CD4-positive, CD25-positive, alpha-beta regulatory T cell (primary cell): ENCODE data around the gene DAP3. TPM values are rescaled to one million over a fixed set of nuclear protein-coding genes. Genes with fewer than 3 reads are reported as not detected.
"Not testable (repeated sequence)": the region's sequence is repeated elsewhere in the genome, so short reads cannot be mapped to it uniquely, and the experiment has no call there.

Experiments
- ATAC-seq, 2 donors: fragments of 150-1000 bp; cut with Tn5 transposase; one replicate each; pipeline ENCODE4 v1.10.0; 2021; ENCODE audit warnings: low read depth in 2 of 2, moderate number of reproducible peaks in 2 of 2, moderate library complexity in 1 of 2
- DNase-seq, 3 donors: peaks; one replicate each; pipeline versions ENCODE4 v3.0.0 to v3.0.0-alpha.2; 2012 to 2022; ENCODE audit warnings: mixed read lengths in 1 of 3
- H3K27ac ChIP-seq: one replicate; pipeline ENCODE4 v1.7.0; 2013; ENCODE audit warnings: mild to moderate bottlenecking, low read length; ENCODE audit not compliant: insufficient read depth, poor library complexity, severe bottlenecking
- H3K27me3 ChIP-seq: one replicate; pipeline ENCODE4 v1.7.0; 2013; ENCODE audit warnings: low read length; ENCODE audit not compliant: control insufficient read depth, insufficient read depth
- H3K36me3 ChIP-seq: one replicate; pipeline ENCODE4 v1.7.0; 2013; ENCODE audit warnings: mild to moderate bottlenecking, low read length, moderate library complexity; ENCODE audit not compliant: control insufficient read depth, insufficient read depth
- H3K4me1 ChIP-seq: 2 replicates; pipeline ENCODE4 v1.7.0; 2013; ENCODE audit warnings: mild to moderate bottlenecking, low read length; ENCODE audit not compliant: insufficient read depth, control insufficient read depth, poor library complexity, severe bottlenecking
- H3K4me3 ChIP-seq: one replicate; pipeline ENCODE4 v1.7.0; 2013; ENCODE audit warnings: low read depth, mild to moderate bottlenecking, low read length, moderate library complexity
- H3K9me3 ChIP-seq, 2 experiments: 1 replicate in 1 of 2; 2 replicates in 1 of 2; pipeline ENCODE4 v1.7.0; 2013; ENCODE audit warnings: low read length in 2 of 2, mild to moderate bottlenecking in 1 of 2, moderate library complexity in 1 of 2; ENCODE audit not compliant: control insufficient read depth in 2 of 2
- H3K27ac Mint-ChIP-seq, 3 donors: one replicate each; pipeline ENCODE4 v1.8.0; 2020 to 2022; ENCODE audit warnings: mild to moderate bottlenecking in 3 of 3, mixed read lengths in 3 of 3, moderate library complexity in 2 of 3
- H3K27me3 Mint-ChIP-seq: one replicate; pipeline ENCODE4 v1.8.0; 2022; ENCODE audit warnings: mild to moderate bottlenecking, mixed read lengths
- H3K36me3 Mint-ChIP-seq: one replicate; pipeline ENCODE4 v1.8.0; 2020; ENCODE audit warnings: mixed read lengths
- H3K4me1 Mint-ChIP-seq, 4 donors: one replicate each; pipeline ENCODE4 v1.8.0; 2020 to 2022; ENCODE audit warnings: mixed read lengths in 4 of 4, mild to moderate bottlenecking in 1 of 4
- H3K4me3 Mint-ChIP-seq, 4 donors: one replicate each; pipeline ENCODE4 v1.8.0; 2020 to 2022; ENCODE audit warnings: mild to moderate bottlenecking in 4 of 4, mixed read lengths in 4 of 4, moderate library complexity in 3 of 4
- H3K9me3 Mint-ChIP-seq, 7 donors: one replicate each; pipeline ENCODE4 v1.8.0; 2020 to 2022; ENCODE audit warnings: mixed read lengths in 7 of 7, mild to moderate bottlenecking in 3 of 7, moderate library complexity in 2 of 7
- polyA plus RNA-seq, 4 donors: library from polyadenylated mRNA; unstranded; fragments of 300-500 nt; fragmentation: Illumina TruSeq; gene quantifications; one replicate each; pipeline ENCODE4 v1.2.3, GENCODE V29; 2021
- total RNA-seq: library from RNA; stranded (reverse); gene quantifications from one replicate; pipeline ENCODE4 v1.2.3, GENCODE V29; 2022

The DAP3 gene
- total and polyA plus RNA-seq, 5 donors from 2014 or later: 117 to 133 (median 122) TPM

GRCh38 chr1:155648207-155649147, 40.4 kb upstream of the DAP3 start:
- H3K36me3 Mint-ChIP-seq: no peaks in the 10 kb centered on the region
- Histone ChIP-seq H3K4me1 (no peaks in the 10 kb centered on the region), H3K27me3 (no peaks in the 10 kb centered on the region), H3K36me3 (no peaks in the 10 kb centered on the region), H3K27ac (no peak overlapping the region), H3K9me3 (no peaks in the 10 kb centered on the region), H3K4me3 (no peak overlapping the region)
- no peaks in the 10 kb centered on the region for H3K9me3 Mint-ChIP-seq
- no peaks in the 10 kb centered on the region for H3K4me1 Mint-ChIP-seq
- no peak overlapping the region for H3K4me3 Mint-ChIP-seq
- H3K27ac Mint-ChIP-seq: no peak overlapping the region
- ATAC-seq (no peak), DNase-seq (no peak)
- peaks cover 5% of the 10 kb centered on the region for H3K27me3 Mint-ChIP-seq

GRCh38 chr1:155649676-155650075, 39.2 kb upstream of the DAP3 start:
- ATAC-seq: no peak
- Mint-ChIP-seq H3K27me3 (peaks cover 5% of the 10 kb centered on the region), H3K9me3 (no peaks in the 10 kb centered on the region), H3K4me3 (no peak overlapping the region), H3K27ac (peak overlapping the region in 1 of 3 donors; percentile 20), H3K4me1 (no peaks in the 10 kb centered on the region), H3K36me3 (no peaks in the 10 kb centered on the region)
- no peaks in the 10 kb centered on the region for H3K36me3 ChIP-seq
- H3K27me3 ChIP-seq: no peaks in the 10 kb centered on the region
- H3K9me3 ChIP-seq: no peaks in the 10 kb centered on the region
- no peaks in the 10 kb centered on the region for H3K4me1 ChIP-seq
- DNase-seq: no peak
- no peak overlapping the region for H3K4me3 ChIP-seq
- no peak overlapping the region for H3K27ac ChIP-seq

- Mint-ChIP-seq H3K4me1 (no peaks in the 10 kb centered on the region), H3K9me3 (no peaks in the 10 kb centered on the region), H3K27ac (peak overlapping the region in 1 of 3 donors; percentile 20), H3K4me3 (no peak overlapping the region), H3K27me3 (peaks cover 5% of the 10 kb centered on the region), H3K36me3 (no peaks in the 10 kb centered on the region)
- no peak for DNase-seq
- Histone ChIP-seq H3K36me3 (no peaks in the 10 kb centered on the region), H3K27ac (no peak overlapping the region), H3K27me3 (no peaks in the 10 kb centered on the region), H3K4me1 (no peaks in the 10 kb centered on the region), H3K4me3 (no peak overlapping the region), H3K9me3 (no peaks in the 10 kb centered on the region)
- ATAC-seq: no peak
These were observed 38.6 kb upstream of the DAP3 start for GRCh38 chr1:155650231-155650757.

- H3K4me3 Mint-ChIP-seq: no peak overlapping the region
- H3K9me3 Mint-ChIP-seq: no peaks in the 10 kb centered on the region
- DNase-seq (no peak), ATAC-seq (no peak)
- no peak overlapping the region for H3K27ac ChIP-seq
- no peaks in the 10 kb centered on the region for H3K27me3 ChIP-seq
- no peak overlapping the region for H3K4me3 ChIP-seq
- no peaks in the 10 kb centered on the region for H3K27me3 Mint-ChIP-seq
- no peaks in the 10 kb centered on the region for H3K4me1 ChIP-seq
- no peaks in the 10 kb centered on the region for H3K4me1 Mint-ChIP-seq
- H3K27ac Mint-ChIP-seq: peak overlapping the region in 1 of 3 donors; percentile 52
- no peaks in the 10 kb centered on the region for H3K36me3 Mint-ChIP-seq
- H3K9me3 ChIP-seq: no peaks in the 10 kb centered on the region
- H3K36me3 ChIP-seq: no peaks in the 10 kb centered on the region
These were observed 36.8 kb upstream of the DAP3 start for GRCh38 chr1:155651861-155652661.

- Histone ChIP-seq H3K27me3 (no peaks in the 10 kb centered on the region), H3K9me3 (no peaks in the 10 kb centered on the region), H3K4me1 (no peaks in the 10 kb centered on the region), H3K36me3 (no peaks in the 10 kb centered on the region), H3K27ac (no peak overlapping the region), H3K4me3 (no peak overlapping the region)
- Mint-ChIP-seq H3K36me3 (no peaks in the 10 kb centered on the region), H3K4me1 (no peaks in the 10 kb centered on the region), H3K4me3 (no peak overlapping the region), H3K27ac (no peak overlapping the region), H3K27me3 (no peaks in the 10 kb centered on the region), H3K9me3 (no peaks in the 10 kb centered on the region)
- DNase-seq (no peak), ATAC-seq (no peak)
These were observed 35.9 kb upstream of the DAP3 start for GRCh38 chr1:155652951-155653350.

GRCh38 chr1:155657463-155657862, 31.4 kb upstream of the DAP3 start:
- Mint-ChIP-seq H3K4me1 (no peaks in the 10 kb centered on the region), H3K27me3 (no peaks in the 10 kb centered on the region), H3K4me3 (no peak overlapping the region), H3K36me3 (peaks cover 34% of the 10 kb centered on the region), H3K9me3 (no peaks in the 10 kb centered on the region), H3K27ac (no peak overlapping the region)
- no peak overlapping the region for H3K27ac ChIP-seq
- H3K9me3 ChIP-seq: no peaks in the 10 kb centered on the region
- DNase-seq (no peak), ATAC-seq (no peak)
- H3K27me3 ChIP-seq: no peaks in the 10 kb centered on the region
- no peak overlapping the region for H3K4me3 ChIP-seq
- H3K36me3 ChIP-seq: peaks cover 36% of the 10 kb centered on the region
- no peaks in the 10 kb centered on the region for H3K4me1 ChIP-seq

- H3K9me3 Mint-ChIP-seq, H3K4me1 Mint-ChIP-seq, H3K4me1 ChIP-seq, H3K27me3 Mint-ChIP-seq, ATAC-seq, H3K27me3 ChIP-seq, DNase-seq, H3K4me3 ChIP-seq, H3K27ac Mint-ChIP-seq, H3K4me3 Mint-ChIP-seq, H3K27ac ChIP-seq, H3K9me3 ChIP-seq: not testable (repeated sequence)
- peaks cover 44% of the 10 kb centered on the region for H3K36me3 Mint-ChIP-seq
- peaks cover 68% of the 10 kb centered on the region for H3K36me3 ChIP-seq
These were observed 27.7 kb upstream of the DAP3 start for GRCh38 chr1:155661239-155661638.
